ENCODE data around the gene OR8D1.

GRCh38 chr11:124346311-124346955, 32.7 kb upstream of the OR8D1 start:
- TF ChIP-seq SUZ12 (IDR thresholded peaks at IDR 0.05; ENCODE audit: low read length) (no peak), GTF2F1 (IDR thresholded peaks at IDR 0.05; ENCODE audit: borderline replicate concordance, low read depth, low read length) (no peak), EZH2 (IDR thresholded peaks at IDR 0.05; ENCODE audit: low read depth, low read length, severe bottlenecking) (no peak), BRCA1 (IDR thresholded peaks at IDR 0.05; ENCODE audit: low read depth, low read length) (no peak), CTCF (IDR thresholded peaks at IDR 0.05; ENCODE audit: control extremely low read depth in 1 of 3, insufficient read depth in 1 of 3, low read depth in 1 of 3, low read length in 3 of 3) (no peak), ATF3 (IDR thresholded peaks at IDR 0.05; ENCODE audit: insufficient read depth, low read depth, low read length) (no peak), ATF2 (IDR thresholded peaks at IDR 0.05; ENCODE audit: low read length) (no peak), TAF1 (IDR thresholded peaks at IDR 0.05; ENCODE audit: low read depth, low read length) (no peak), KDM4A (IDR thresholded peaks at IDR 0.05; ENCODE audit: low read depth, low read length, severe bottlenecking) (no peak), USF2 (IDR thresholded peaks at IDR 0.05; ENCODE audit: low read length) (no peak), TEAD4 (IDR thresholded peaks at IDR 0.05; ENCODE audit: low read depth, low read length) (no peak), HDAC6 (IDR thresholded peaks at IDR 0.05; ENCODE audit: low read depth, low read length) (no peak), POLR2AphosphoS5 (IDR thresholded peaks at IDR 0.05; ENCODE audit: low read depth, low read length) (no peak)
